Ovary (tissue), 3 donors: ENCODE results near the gene KMT2A.

Experiments used
- EP300 ChIP-seq: sonication (generic); formaldehyde crosslinking; IDR thresholded peaks from one replicate; pipeline ENCODE4 v1.6.1; 2017; ENCODE audit warnings: antibody characterized with exemption
- POLR2A ChIP-seq: fragments of 450-650 bp; IDR thresholded peaks from one replicate; pipeline ENCODE4 v1.6.1; 2017; ENCODE audit warnings: antibody characterized with exemption, mild to moderate bottlenecking, moderate library complexity
- TF ChIP-seq, protein P1 (sequence below), 3 donors: fragments of 450-650 bp in 2 of 3; fragments of 200-600 bp in 1 of 3; IDR thresholded peaks; one replicate each; pipeline versions ENCODE4 v1.5.1 to v1.8.0; 2016 to 2022; ENCODE audit warnings: antibody characterized with exemption in 3 of 3, mild to moderate bottlenecking in 1 of 3
- donor health status: DM: no; HTN: no; CAD: no.

DNA sequence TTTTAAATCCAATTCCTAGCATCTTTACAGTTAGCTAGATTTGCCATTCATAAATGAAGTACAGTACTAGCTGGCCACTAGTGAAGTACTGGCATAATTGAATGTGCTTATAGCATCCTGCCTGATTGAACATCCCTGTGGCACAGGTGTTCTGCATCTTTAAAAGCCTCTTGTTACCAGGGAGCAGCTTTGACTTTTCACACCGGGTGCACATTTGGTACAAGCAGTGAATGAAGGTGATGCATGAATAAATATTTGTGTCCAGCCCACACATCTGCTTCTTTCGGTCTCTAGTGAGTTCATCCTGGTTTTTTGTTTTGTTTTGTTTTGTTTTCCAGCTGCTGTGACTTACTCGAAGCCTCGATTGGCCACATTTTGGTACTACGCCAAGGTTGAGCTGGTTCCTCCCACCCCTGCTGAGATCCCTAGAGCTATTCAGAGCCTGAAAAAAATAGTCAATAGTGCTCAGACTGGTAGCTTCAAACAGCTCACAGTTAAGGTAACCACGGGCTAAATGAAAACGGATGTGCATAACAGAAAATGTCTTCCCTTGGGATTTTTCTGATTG is 29.6 kb upstream of the KMT2A start:
- TF ChIP-seq, protein P1, sequence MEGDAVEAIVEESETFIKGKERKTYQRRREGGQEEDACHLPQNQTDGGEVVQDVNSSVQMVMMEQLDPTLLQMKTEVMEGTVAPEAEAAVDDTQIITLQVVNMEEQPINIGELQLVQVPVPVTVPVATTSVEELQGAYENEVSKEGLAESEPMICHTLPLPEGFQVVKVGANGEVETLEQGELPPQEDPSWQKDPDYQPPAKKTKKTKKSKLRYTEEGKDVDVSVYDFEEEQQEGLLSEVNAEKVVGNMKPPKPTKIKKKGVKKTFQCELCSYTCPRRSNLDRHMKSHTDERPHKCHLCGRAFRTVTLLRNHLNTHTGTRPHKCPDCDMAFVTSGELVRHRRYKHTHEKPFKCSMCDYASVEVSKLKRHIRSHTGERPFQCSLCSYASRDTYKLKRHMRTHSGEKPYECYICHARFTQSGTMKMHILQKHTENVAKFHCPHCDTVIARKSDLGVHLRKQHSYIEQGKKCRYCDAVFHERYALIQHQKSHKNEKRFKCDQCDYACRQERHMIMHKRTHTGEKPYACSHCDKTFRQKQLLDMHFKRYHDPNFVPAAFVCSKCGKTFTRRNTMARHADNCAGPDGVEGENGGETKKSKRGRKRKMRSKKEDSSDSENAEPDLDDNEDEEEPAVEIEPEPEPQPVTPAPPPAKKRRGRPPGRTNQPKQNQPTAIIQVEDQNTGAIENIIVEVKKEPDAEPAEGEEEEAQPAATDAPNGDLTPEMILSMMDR (IDR thresholded peaks at IDR 0.05), result no peak
- TF ChIP-seq EP300 (no peak), POLR2A (no peak)
